Measurements from ENCODE around the gene C4BPB. TPM values are rescaled to one million over a fixed set of nuclear protein-coding genes. Genes with fewer than 3 reads are reported as not detected.

Gene C4BPB, protein sequence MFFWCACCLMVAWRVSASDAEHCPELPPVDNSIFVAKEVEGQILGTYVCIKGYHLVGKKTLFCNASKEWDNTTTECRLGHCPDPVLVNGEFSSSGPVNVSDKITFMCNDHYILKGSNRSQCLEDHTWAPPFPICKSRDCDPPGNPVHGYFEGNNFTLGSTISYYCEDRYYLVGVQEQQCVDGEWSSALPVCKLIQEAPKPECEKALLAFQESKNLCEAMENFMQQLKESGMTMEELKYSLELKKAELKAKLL
- total RNA-seq: not detected in 2 replicates

DNA sequence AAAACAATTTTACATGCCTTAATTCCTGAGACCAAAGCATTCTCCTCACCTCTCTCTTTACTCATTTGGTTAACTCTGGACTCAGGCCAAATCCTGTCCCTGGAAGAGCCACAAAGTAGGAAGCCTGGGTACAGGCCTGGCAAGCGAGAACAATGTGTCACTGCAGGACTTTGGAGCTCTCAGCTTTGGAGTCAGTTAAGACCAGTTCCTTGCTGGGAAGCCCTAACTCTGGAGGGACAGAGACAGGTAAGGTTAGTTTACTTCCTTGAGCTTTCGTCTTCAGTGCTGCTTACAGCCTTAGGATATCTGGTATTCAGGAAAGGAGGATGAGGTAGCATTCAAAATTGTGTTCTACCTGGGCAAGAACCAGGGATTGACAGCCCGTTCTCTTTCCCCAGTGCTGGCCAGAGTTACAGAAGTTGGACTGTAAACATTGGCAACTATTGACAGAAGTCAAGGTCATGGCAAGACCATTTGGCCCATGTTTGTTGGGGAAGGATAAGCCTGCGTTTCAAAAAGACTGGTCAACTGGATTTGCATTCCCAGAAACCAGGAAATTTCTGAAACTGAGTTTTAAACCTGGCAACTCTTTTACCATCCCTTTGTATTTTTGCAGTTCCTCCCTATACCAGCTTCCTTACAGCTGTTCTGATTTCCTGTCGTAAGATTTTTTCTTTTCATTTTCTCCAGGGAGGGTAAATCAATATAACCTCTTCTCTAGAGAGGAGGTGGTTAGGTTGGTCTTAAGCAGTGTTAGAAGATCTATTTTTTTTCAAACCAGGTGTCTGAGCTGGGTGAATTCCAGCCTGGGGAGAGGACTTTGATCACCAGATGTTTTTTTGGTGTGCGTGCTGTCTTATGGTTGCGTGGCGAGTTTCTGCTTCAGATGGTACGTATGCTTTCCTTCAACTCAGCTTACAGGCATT, at the start of gene C4BPB:
TSS of gene C4BPB (plus strand) at position 160 of the 926 bp plus-strand sequence. CDS start at position 832, 672 bp downstream.

DNA sequence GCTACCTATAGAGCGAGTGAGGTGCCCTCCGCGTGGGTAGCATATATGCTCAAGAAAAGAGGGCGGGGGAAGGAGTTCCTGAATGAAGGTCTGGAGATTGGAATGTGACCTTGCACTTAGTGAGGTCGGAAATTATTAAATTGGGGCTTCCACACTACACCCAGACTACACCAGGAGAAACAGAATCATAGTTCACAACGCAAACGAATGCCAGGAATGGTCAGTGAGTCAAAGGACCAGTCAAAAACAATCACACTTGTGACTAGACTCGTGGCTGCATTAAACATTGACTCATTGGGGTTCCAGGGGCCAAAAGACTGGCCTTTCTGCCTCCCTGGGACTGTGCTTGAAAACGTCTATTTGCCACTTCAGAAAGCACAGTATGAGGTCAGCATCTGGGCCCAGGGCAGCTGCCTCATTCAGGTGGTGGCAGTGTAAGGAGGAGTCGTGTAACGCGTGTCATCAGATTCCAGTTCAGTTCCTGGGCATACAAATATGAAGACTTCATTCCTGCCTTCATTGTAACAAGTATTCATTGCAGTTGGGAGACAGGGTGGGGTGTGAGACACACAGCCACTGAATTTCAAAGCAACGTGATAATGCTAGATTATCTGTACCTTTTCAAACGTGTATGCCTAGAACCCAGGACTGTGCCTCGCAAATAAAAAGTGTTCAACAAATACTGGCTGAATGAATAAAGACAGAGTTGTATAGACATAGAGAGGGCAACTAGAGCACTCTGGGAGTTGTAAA, 37.3 kb upstream of the C4BPB start, which contains the start of gene YOD1:
TSS of gene YOD1 (minus strand) at position 18 of the 753 bp plus-strand sequence. CDS start 178 bp downstream, outside the sequence.

DNA sequence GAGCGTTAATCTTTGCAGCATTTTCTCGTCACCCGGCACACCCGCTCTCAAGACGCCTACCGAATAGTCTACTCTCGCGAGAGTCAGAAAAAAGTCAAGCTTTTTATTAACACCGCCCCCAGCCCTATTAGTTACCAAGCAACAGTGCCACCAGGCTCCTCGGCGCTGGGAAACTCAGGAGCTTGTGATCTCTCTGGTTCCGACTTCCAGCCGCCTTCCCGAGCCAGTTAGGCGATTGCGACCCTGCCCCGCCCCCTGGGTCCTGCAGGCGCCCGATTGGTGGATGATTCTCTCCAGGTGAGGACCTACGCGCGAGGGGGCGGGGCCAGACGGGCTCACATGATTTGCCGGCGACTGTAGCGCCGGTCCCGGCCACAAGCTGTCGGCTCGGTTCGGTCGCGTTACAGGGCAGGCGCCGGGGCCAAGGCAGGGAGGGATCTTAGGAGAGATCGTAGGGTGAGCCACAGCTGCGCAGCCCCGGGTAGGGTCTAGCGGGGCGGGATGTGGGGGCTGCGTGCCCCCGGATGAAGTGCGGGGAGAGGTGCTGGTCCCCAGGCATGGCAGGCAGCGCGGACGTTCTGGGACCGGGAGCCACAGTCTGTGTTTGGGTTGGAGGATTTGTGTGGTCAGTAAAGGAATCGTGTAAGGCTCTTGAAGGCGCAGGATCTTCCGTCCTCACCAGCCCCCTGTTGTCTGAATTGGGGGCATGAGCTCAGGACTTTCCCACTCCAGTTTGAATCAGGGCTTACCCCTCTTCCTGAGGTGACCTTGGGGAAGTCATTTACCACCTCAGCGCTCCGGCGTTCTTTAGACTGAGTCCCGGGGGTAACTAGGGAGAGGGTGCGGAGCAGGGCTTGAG, 35.5 kb upstream of the C4BPB start, which contains the start of gene PFKFB2:
TSS of gene PFKFB2 (plus strand) at position 365 of the 859 bp plus-strand sequence. CDS start 1,443 bp downstream, outside the sequence.

DNA sequence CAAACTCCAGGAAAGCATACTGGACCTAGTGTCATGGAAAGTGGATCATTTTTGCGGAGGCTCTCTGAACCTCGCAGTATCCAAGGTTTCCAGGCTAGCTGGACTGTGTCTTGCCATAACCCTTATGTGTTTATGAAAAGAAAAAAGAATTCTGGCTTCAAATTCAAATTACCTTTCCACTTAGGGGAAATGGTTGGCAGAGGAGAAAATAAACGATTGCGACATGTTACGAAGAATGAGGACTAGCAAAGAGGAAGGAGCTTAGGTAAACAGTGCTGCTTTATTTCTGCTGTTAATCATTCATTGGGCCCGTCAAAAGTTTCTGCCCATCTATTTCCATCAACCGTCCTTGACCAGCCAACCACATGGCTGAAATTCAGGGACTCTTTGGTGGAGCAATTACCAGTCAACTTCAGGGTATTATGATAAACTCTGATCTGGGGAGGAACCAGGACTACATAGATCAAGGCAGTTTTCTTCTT, 15.3 kb downstream of the C4BPB start, which contains the start of gene C4BPA:
TSS of gene C4BPA (plus strand) at position 342 of the 482 bp plus-strand sequence. CDS start 8,793 bp downstream, outside the sequence.

Other genes with a start within 250 kb of the C4BPB start
- gene IL20, start 223.2 kb upstream of the C4BPB start, total RNA-seq: not detected in 2 replicates
- not detected in 2 replicates for gene IL24, start 191.4 kb upstream of the C4BPB start, total RNA-seq
- 0.13 TPM in 1 of 2 replicates, not detected in the other for gene FCMR, start 166.9 kb upstream of the C4BPB start, total RNA-seq
- not detected in 2 replicates for gene PIGR, start 142.4 kb upstream of the C4BPB start, total RNA-seq
- gene FCAMR, start 118.4 kb upstream of the C4BPB start, total RNA-seq: not detected in 2 replicates
- gene C1orf116, start 56.1 kb upstream of the C4BPB start, total RNA-seq: under 0.01 and 0.07 TPM in 2 replicates
- 7.1 and 8.5 TPM in 2 replicates for gene YOD1, start 37.7 kb upstream of the C4BPB start, total RNA-seq
- 5.5 and 9.5 TPM in 2 replicates for gene PFKFB2, start 35.6 kb upstream of the C4BPB start, total RNA-seq
- gene C4BPA, start 15.4 kb downstream of the C4BPB start, total RNA-seq: not detected in 2 replicates
- gene CD55, start 232.8 kb downstream of the C4BPB start, total RNA-seq: 34.3 and 79.0 TPM in 2 replicates

Data from smooth muscle cell of the pulmonary artery (primary cell).